Ureter (tissue), 1 donor: ENCODE measurements around the gene GP5. TPM values are rescaled to one million over a fixed set of nuclear protein-coding genes. Genes with fewer than 3 reads are reported as not detected.

Experiments used
- DNase-seq: peaks from one replicate; pipeline ENCODE4 v3.0.0-alpha.2; 2020; ENCODE audit warnings: low spot score
- total RNA-seq: library from RNA; stranded (reverse); gene quantifications from one replicate; pipeline ENCODE4 v1.2.4, GENCODE V29; 2023
- donor health status: DM: yes; HTN: yes; CAD: no.

GP5 gene
- total RNA-seq, 1 donor from 2014 or later: 0.21 TPM

DNA sequence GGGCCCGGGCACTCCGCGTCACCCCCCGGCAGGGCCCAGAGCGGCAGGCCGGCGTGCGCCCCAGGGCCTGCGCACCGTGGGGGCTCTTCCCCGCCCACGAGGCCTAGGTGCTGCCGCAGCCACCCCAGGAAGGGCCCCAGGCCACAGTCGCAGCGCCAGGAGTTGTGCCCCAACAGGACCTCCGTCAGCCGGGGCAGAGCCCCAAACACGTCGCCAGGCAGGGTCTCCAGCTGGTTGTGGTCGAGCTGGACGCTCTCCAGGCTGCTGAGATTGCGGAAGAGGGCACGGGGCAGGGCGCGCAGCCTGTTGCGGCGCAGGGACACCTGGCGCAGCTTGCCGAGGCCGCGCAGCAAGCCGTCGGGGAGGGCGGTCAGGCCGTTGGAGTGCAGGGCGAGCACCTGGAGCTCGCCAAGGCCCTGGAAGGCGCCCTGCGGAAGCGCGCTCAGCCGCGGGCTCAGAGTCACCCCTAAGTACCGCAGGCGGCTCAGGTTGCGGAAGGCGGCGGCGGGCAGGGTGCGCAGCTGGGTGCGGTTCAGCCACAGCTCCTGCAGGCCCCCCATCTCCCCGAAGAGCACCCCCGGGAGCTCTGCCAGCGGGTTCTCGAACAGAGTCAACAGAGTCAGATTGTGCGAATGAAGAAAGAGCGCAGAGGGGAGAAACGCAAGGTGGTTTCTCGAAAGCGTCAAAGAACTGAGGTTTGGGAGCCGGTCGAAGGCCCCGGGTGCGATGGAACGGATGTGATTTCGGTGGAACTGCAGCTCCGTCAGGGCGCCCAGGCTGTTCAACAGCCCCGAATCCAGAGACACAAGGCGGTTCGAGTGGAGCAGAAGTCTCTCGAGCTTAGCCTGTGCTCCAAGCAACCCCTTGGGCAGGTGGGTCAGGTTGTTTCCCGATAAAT, 2.0 kb downstream of the GP5 start:
- no peak for DNase-seq

GRCh38 chr3:194396539-194396858, 2.6 kb downstream of the GP5 start:
- no peak for DNase-seq

GRCh38 chr3:194395778-194396538, 3.1 kb downstream of the GP5 start:
- DNase-seq: peak; percentile 62

DNA sequence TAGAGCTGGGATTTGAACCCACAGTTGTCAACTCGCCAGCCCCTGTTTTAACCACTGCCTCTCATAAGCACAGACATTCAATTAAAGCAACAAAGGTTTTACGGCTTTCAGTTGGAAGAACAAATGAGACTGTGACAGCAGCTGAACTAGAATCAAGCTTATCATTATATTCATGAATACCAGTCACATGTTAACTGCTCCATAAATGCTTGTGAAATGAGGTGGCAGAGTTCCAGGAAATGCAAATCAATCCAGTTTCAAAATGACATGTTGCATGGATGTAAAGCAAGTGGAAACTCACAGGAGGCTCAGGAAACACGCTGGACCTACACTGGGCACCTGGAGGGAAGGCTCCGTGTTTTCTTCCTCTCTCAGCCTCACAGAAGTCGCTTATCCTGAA, 3.9 kb downstream of the GP5 start:
- DNase-seq: no peak

DNA sequence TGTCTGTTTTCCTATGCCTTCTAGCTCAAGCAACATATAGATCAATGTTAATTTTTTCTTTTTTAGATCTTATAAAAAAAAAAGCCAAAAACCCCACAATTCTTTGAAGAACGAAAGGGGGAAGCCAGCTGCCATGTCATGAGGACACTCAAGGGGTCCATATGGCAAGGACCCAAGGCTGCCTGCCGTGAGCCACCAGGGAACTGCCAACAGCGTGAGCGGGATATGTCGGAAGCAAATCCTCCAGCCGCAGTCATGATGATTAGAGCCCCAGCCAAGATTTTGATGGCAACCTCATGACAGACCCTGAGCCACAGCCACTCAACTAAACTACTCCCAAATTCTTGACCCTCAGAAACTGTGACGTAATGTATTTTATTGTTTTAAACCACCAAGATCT, 6.5 kb downstream of the GP5 start:
- DNase-seq: no peak

GRCh38 chr3:194390835-194391234, 8.2 kb downstream of the GP5 start:
- no peak for DNase-seq

DNA sequence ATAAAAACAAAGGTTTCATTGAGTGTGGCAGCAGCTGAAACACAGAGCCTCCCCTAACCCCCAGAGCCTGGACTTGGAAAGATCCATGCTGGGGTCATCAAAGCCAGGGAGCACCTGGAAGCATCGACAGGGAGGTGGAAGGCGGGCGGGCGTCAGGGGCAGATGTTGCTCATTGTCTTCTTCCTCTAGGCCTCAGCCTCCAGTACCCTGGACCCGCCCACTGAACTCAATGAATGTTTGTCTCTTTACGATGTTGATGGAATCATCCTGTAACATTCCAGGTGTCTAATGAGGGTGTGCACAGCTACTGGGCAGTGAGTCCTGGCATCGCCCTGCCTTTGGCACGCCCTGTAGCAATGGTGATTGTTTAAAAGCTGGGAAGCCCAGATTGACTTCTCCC, 9.8 kb downstream of the GP5 start:
- no peak for DNase-seq

GRCh38 chr3:194387926-194388418, 11.1 kb downstream of the GP5 start:
- DNase-seq: no peak

DNA sequence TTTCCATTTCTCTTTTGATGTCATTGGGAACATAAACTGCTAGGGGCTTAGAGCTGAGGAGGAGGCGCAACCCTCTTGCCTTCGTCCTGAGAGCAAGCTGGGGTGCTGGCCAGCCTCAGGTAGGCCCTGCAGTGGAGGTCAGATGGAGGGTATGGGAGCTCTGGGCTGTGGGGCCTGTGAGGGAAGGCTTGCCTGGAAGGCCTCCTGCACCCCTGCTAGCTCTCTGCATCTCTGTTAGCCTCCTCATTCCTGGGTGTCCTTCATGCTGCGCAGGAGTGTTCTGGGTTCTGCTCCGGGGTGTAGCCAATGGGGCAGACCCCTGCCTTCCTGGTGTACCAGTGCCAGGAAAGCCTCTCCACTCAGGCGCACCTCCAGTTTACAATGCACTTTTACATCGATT, 11.8 kb downstream of the GP5 start:
- DNase-seq: no peak

GRCh38 chr3:194386648-194387047, 12.4 kb downstream of the GP5 start:
- no peak for DNase-seq

DNA sequence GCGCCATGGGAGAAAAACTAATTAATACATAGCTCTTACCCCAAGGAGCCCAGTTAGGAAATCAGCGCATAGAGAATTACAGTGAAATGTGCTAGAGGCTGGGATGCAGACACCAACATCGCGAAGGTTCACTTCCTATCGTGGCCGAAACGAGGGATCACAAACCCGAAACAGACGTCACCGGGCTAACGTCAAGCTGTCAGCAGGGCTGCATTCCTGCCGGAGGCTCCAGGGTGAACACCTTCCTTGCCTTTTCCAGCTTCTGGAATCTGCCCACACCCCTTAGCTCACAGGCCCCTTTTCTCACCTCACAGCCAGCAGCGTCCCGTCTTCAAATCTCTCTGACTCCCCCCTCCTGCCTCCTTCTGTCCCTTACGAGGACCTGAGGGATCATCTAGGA, 13.0 kb downstream of the GP5 start:
- DNase-seq: no peak

- DNase-seq: no peak
These were observed 14.5 kb downstream of the GP5 start for GRCh38 chr3:194384569-194385001.

- no peak for DNase-seq
These were observed 14.9 kb downstream of the GP5 start for GRCh38 chr3:194384156-194384555.

DNA sequence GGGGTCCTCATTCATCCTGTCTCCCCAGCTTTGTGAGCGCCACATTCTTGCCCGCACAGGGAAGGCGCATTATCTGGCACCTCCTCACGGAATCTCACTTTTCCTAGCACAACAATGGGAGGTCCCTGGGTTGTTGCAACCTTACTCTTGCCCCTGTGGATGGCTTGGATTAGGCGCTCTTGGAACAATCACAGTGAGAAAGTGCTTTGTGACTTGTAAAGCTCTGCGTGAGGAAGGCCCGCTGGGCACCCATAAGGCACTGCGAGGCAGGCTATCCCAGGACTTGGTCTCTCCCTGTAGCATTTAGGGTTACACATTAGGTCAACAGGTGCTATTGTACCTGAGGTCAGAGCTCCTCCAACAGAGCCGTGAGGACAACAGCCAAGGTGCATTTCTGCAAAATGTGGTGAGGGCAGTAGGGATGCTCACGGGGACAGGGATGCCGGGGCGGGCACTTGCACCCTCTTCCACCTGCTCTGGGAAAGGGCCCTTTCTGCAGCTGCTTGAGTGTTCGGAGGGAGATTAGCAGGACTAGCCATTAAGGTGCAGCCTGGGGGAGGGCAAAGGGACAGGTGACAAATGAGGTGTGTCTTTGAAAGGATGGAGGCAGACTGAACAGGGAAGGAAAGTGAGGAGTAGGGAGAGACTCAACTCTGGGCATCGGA, 15.7 kb downstream of the GP5 start:
- no peak for DNase-seq

GRCh38 chr3:194382892-194383223, 16.2 kb downstream of the GP5 start:
- DNase-seq: no peak

DNA sequence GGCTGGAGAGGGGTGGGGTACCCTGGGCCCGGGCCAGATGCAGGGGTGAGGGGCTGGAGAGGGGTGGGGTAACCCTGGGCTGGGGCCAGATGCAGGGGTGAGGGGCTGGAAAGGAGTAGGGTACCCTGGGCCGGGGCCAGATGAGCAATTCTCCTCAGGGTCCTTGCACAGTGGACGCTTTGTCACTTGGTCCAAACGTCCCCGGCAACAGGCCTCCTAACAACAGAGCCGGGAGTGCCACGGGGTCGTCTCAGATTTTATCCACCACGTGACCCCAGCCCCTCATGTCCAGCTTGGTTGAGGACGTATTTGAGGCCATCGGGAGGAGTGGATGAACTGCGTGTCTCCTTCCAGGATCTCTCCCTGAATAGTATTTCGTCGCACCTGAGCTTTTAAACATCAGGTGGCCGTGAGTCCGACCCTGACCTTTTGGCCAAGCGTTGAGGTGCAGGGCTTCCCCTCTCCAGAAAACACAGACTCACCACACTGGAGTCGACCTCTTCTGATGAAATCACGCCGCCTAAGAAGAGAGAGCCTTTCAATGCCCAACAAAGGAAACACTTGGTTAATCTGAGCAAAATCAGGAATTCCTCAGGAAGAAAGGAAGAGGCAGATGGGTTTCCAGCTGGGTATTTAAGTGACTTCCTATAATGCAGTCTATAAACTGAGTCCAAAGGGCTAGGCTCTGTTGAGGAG, 16.7 kb downstream of the GP5 start:
- no peak for DNase-seq

GRCh38 chr3:194381460-194381875, 17.6 kb downstream of the GP5 start:
- no peak for DNase-seq

GRCh38 chr3:194380326-194380725, 18.7 kb downstream of the GP5 start:
- DNase-seq: no peak

GRCh38 chr3:194379651-194380050, 19.4 kb downstream of the GP5 start:
- no peak for DNase-seq

GRCh38 chr3:194379231-194379630, 19.8 kb downstream of the GP5 start:
- DNase-seq: no peak

DNA sequence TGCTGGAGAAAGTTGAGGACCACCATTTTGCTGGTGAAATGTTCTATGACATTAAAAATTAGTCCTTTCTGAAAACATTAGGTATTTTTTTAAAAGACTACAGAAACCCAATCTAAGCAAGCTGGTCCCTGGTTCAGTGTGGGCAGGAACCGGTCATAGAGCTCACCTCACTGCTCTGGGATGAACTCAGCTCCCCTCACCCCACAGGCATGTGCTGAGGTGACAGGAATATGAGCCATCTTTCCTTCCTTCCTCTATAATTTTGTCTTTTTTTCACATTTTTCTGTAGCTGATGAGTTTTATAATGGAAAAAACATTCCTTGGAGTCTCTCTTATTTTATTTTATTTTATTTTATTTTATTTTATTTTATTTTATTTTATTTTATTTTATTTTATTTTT, 21.4 kb downstream of the GP5 start:
- DNase-seq: no peak

DNA sequence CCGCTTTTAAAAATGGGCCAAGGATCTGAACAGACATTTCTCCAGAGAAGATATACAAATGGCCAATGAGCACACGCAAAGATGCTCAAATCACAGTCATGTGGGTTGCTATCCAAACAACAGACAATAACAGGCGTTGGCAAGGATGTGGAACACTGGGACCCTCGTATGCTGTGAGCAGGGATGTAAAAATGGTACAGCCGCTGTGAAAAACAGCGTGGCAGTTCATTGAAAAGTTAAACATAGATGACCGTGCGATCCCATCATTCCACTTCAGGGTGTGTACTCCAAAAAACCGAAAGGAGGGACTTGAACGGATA, 22.9 kb downstream of the GP5 start:
- no peak for DNase-seq
